Gastroesophageal sphincter (tissue), 3 donors: ENCODE data around the gene GPHN.

ENCODE experiments used
- POLR2A ChIP-seq, 2 donors: fragments of 450-650 bp; IDR thresholded peaks; one replicate each; pipeline ENCODE4 v1.6.1; 2017; ENCODE audit warnings: antibody characterized with exemption in 2 of 2, mild to moderate bottlenecking in 2 of 2, moderate library complexity in 1 of 2
- POLR2AphosphoS5 ChIP-seq: sonication (generic); formaldehyde crosslinking; IDR thresholded peaks from one replicate; pipeline ENCODE4 v1.6.1; 2017; ENCODE audit warnings: antibody characterized with exemption
- TF ChIP-seq, protein P1 (sequence below), 4 experiments: fragments of 200-600 bp in 2 of 4; fragments of 450-650 bp in 2 of 4; sonication (generic) in 1 of 4; IDR thresholded peaks; one replicate each; pipeline ENCODE4 v1.5.1; 2017 to 2019; ENCODE audit warnings: antibody characterized with exemption in 4 of 4, mild to moderate bottlenecking in 2 of 4, moderate library complexity in 2 of 4

- TF ChIP-seq POLR2AphosphoS5 (no peak), POLR2A (IDR thresholded peaks at IDR 0.05) (no peak)
- TF ChIP-seq, protein P1, sequence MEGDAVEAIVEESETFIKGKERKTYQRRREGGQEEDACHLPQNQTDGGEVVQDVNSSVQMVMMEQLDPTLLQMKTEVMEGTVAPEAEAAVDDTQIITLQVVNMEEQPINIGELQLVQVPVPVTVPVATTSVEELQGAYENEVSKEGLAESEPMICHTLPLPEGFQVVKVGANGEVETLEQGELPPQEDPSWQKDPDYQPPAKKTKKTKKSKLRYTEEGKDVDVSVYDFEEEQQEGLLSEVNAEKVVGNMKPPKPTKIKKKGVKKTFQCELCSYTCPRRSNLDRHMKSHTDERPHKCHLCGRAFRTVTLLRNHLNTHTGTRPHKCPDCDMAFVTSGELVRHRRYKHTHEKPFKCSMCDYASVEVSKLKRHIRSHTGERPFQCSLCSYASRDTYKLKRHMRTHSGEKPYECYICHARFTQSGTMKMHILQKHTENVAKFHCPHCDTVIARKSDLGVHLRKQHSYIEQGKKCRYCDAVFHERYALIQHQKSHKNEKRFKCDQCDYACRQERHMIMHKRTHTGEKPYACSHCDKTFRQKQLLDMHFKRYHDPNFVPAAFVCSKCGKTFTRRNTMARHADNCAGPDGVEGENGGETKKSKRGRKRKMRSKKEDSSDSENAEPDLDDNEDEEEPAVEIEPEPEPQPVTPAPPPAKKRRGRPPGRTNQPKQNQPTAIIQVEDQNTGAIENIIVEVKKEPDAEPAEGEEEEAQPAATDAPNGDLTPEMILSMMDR (IDR thresholded peaks at IDR 0.05) = no peak
Observed at GRCh38 chr14:66595394-66595793, 87.4 kb downstream of the GPHN start.
